ENCODE results near the gene MPI. TPM values are rescaled to one million over a fixed set of nuclear protein-coding genes. Genes with fewer than 3 reads are reported as not detected.

MPI gene
- total RNA-seq = 52.3 TPM
- long read RNA-seq, full-length matches to known transcripts = 41 of 56 reads
- long read RNA-seq, partial matches to known transcripts = 6 of 56 reads
- long read RNA-seq, other reads (novel, unspliced or antisense) = 9 of 56 reads

GRCh38 chr15:74889883-74890664 lies at the start of gene MPI:
Gene MPI, plus strand, starts transcription at chr15:74890042. Its CDS starts 32 bp downstream, at chr15:74890074.
- Histone ChIP-seq H3K4me1 (peaks cover 52% of the 10 kb centered on the region), H3K36me3 (peaks cover 20% of the 10 kb centered on the region), H3K4me3 (peak within 1 kb of the TSS; percentile 96), H3K27ac (replicated peaks) (peak within 1 kb of the TSS; percentile 93), H3K9me3 (replicated peaks) (no peaks in the 10 kb centered on the region), H3K27me3 (ENCODE audit: low read depth) (no peaks in the 10 kb centered on the region)
- intact Hi-C loops (cut with micrococcal nuclease) = no loop called here
- TF ChIP-seq CTCF (IDR thresholded peaks at IDR 0.05; ENCODE audit: borderline replicate concordance) = peak; percentile 24
- DNase-seq = peak; percentile 88

GRCh38 chr15:74840851-74841775 lies 48.7 kb upstream of the MPI start:
- Histone ChIP-seq H3K4me3 (no peak overlapping the region), H3K27me3 (ENCODE audit: low read depth) (no peaks in the 10 kb centered on the region), H3K27ac (replicated peaks) (no peak overlapping the region), H3K4me1 (peaks cover 29% of the 10 kb centered on the region), H3K9me3 (replicated peaks) (no peaks in the 10 kb centered on the region), H3K36me3 (peaks cover 27% of the 10 kb centered on the region)
- TF ChIP-seq CTCF (IDR thresholded peaks at IDR 0.05; ENCODE audit: borderline replicate concordance) = no peak
- no peak for DNase-seq
- intact Hi-C loops (cut with micrococcal nuclease) = no loop called here

GRCh38 chr15:74841891-74842373 lies 47.9 kb upstream of the MPI start:
- no peak for DNase-seq
- intact Hi-C loops (cut with micrococcal nuclease) = no loop called here
- Histone ChIP-seq H3K27me3 (ENCODE audit: low read depth) (no peaks in the 10 kb centered on the region), H3K4me1 (peaks cover 32% of the 10 kb centered on the region), H3K36me3 (peaks cover 27% of the 10 kb centered on the region), H3K4me3 (peak overlapping the region; percentile 96), H3K27ac (replicated peaks) (peak overlapping the region; percentile 93), H3K9me3 (replicated peaks) (no peaks in the 10 kb centered on the region)
- no peak for TF ChIP-seq CTCF (IDR thresholded peaks at IDR 0.05; ENCODE audit: borderline replicate concordance)

GRCh38 chr15:74842581-74843444 lies 47.0 kb upstream of the MPI start, which contains the start of gene ULK3:
Gene ULK3, minus strand, starts transcription at chr15:74843156. Its CDS starts 51 bp downstream, at chr15:74843105.
- peak; percentile 89 for TF ChIP-seq CTCF (IDR thresholded peaks at IDR 0.05; ENCODE audit: borderline replicate concordance)
- H3K9me3 ChIP-seq (replicated peaks) = no peaks in the 10 kb centered on the region
- peak within 1 kb of the TSS; percentile 93 for H3K27ac ChIP-seq (replicated peaks)
- H3K4me3 ChIP-seq = peak within 1 kb of the TSS; percentile 96
- peak; percentile 93 for DNase-seq
- peaks cover 29% of the 10 kb centered on the region for H3K36me3 ChIP-seq
- peaks cover 40% of the 10 kb centered on the region for H3K4me1 ChIP-seq
- no peaks in the 10 kb centered on the region for H3K27me3 ChIP-seq (ENCODE audit: low read depth)
- intact Hi-C loops (cut with micrococcal nuclease) = no loop called here
